Ectodermal cell (in vitro differentiated cells): ENCODE data around the gene LGALS7B.
"Not testable (repeated sequence)": the region's sequence is repeated elsewhere in the genome, so short reads cannot be mapped to it uniquely, and the experiment has no call there.

Experiments used
- H3K27ac ChIP-seq: 2 replicates; pipeline ENCODE4 v1.7.0; 2013; ENCODE audit warnings: mild to moderate bottlenecking, low read depth, low read length; ENCODE audit not compliant: insufficient read depth, poor library complexity, severe bottlenecking
- H3K27me3 ChIP-seq: 2 replicates; pipeline ENCODE4 v1.7.0; 2013; ENCODE audit warnings: mild to moderate bottlenecking, low read length; ENCODE audit not compliant: insufficient read depth, control insufficient read depth, poor library complexity, severe bottlenecking
- H3K36me3 ChIP-seq: one replicate; pipeline ENCODE4 v1.7.0; 2013; ENCODE audit warnings: low read length; ENCODE audit not compliant: control insufficient read depth, insufficient read depth
- H3K4me1 ChIP-seq: one replicate; pipeline ENCODE4 v1.7.0; 2013; ENCODE audit warnings: low read length; ENCODE audit not compliant: control insufficient read depth, insufficient read depth
- H3K4me3 ChIP-seq: 2 replicates; pipeline ENCODE4 v1.7.0; 2013; ENCODE audit warnings: low read depth, low read length, control low read depth; ENCODE audit not compliant: insufficient read depth
- H3K9me3 ChIP-seq: 2 replicates; pipeline ENCODE4 v1.7.0; 2013; ENCODE audit warnings: mild to moderate bottlenecking, low read length, moderate library complexity; ENCODE audit not compliant: control insufficient read depth
- WGBS, 2 experiments: methylation state at CpG; one replicate each; pipeline ENCODE4 v1.1.7; 2013; ENCODE audit warnings: missing lambda C conversion rate in 2 of 2; 5-methylcytosine and 5-hydroxymethylcytosine counted together

LGALS7B gene

DNA sequence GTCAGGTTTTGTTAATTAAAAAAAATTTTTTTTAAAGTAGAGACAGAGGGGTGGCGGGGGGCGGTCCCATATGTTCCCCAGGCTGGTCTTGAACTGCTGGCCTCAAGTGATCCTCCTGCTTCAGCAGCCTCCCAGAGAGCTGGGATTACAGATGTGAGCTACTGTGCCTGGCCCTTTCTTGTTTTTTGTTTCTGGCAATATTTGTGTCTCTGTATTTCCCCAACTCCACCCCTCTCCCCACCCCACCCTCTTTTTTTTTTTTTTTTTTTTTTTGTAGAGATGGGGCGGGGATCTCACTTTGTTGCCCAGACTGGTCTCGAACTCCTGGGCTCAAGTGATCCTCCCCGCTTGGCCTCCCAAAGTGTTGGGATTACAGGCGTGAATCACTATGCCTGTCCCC lies 44.1 kb upstream of the LGALS7B start:
- 92 to 93% methylated on average over 6 of the region's 6 CpGs for WGBS, 2 experiments
- H3K9me3 ChIP-seq: no peaks in the 10 kb centered on the region
- H3K36me3 ChIP-seq: no peaks in the 10 kb centered on the region

DNA sequence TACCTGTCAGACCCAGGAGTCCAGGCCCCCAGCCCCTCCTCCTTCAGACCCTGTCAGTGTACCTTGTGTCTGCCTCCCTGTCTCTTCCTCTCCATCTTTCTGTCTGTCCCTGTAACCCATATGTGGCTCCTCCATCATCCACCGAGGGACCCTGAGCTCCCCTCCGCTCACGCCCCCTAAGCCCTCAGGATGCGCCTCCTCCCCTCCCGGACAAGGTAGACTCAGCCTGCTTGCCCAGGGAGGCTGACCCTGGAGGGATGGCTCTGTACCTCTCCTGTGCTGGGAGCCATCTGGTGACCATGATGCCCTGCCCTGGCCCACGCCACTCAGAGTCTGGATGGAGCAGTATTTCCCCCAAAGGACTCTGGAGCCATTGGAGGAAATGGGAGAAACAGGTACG lies 43.7 kb upstream of the LGALS7B start:
- H3K4me3 ChIP-seq: no peak overlapping the region
- 86 to 89% methylated on average over 7 of the region's 7 CpGs for whole genome bisulfite sequencing, 2 experiments
- no peak overlapping the region for H3K27ac ChIP-seq
- no peaks in the 10 kb centered on the region for H3K9me3 ChIP-seq
- H3K27me3 ChIP-seq: no peaks in the 10 kb centered on the region
- no peaks in the 10 kb centered on the region for H3K36me3 ChIP-seq
- H3K4me1 ChIP-seq: no peaks in the 10 kb centered on the region

More for the DNA sequence above, 44.1 kb upstream of the LGALS7B start:
- no peak overlapping the region for H3K27ac ChIP-seq
- H3K4me1 ChIP-seq: no peaks in the 10 kb centered on the region
- H3K4me3 ChIP-seq: no peak overlapping the region
- no peaks in the 10 kb centered on the region for H3K27me3 ChIP-seq

DNA sequence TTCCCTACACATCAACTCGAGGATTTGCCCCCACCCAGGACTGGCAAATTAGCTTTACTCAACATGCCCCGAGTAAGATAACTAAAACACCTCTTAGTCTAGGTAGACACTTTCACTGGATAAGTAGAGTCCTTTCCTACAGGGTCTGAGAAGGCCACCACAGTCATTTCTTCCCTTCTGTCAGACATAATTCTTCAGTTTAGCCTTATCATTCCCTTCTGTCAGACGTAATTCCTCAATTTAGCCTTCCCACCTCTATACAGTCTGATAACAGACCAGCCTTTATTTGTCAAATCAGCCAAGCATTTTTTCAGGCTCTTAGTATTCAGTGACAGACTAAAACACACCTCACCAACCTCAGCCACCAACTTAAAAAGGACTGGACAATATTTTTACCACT lies 35.2 kb upstream of the LGALS7B start:
- not testable (repeated sequence) for H3K4me1 ChIP-seq, H3K9me3 ChIP-seq, H3K36me3 ChIP-seq, H3K4me3 ChIP-seq, H3K27me3 ChIP-seq, H3K27ac ChIP-seq
- 90 to 91% methylated on average over 3 of the region's 3 CpGs for WGBS, 2 experiments

DNA sequence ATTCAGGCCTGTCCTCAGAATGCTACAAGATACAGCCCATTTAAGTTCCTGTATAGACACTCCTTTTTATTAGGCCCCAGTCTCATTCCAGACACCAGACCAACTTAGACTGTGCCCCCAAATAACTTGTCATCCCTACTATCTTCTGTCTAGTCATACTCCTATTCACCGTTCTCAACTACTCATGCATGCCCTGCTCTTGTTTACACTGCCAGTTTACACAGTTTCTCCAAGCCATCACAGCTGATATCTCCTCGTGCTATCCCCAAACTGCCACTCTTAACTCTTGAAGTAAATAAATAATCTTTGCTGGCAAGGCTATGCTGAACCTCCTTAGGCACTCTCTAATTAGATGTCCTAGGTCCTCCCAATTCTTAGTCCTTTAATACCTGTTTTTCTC lies 34.8 kb upstream of the LGALS7B start:
- WGBS, 2 experiments: no CpG with 5 or more reads among the region's 2 CpGs
- not testable (repeated sequence) for H3K4me1 ChIP-seq, H3K36me3 ChIP-seq, H3K27me3 ChIP-seq, H3K9me3 ChIP-seq, H3K4me3 ChIP-seq, H3K27ac ChIP-seq

DNA sequence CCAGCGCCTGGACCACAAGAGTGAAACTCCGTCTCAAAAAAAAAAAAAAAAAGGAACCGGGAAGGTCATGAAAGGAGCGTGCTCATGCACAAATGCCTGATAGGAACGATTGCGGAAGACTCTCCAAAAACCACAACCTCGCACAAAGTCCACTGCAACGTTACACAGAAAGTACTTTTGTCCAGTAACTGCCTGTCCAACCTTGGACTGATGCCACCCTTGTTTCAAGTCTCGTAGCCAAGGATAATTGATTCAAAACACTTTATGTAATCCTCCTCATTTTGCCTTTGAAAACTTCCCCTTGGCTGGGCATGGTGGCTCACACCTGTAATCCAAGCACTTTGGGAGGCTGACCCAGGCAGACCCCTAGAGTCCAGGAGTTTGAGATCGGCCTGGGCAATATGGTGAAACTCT lies 29.4 kb upstream of the LGALS7B start:
- H3K27ac ChIP-seq: no peak overlapping the region
- no peaks in the 10 kb centered on the region for H3K4me1 ChIP-seq
- 80 to 84% methylated on average over 10 of the region's 10 CpGs for WGBS, 2 experiments
- H3K27me3 ChIP-seq: no peaks in the 10 kb centered on the region
- no peaks in the 10 kb centered on the region for H3K9me3 ChIP-seq
- no peaks in the 10 kb centered on the region for H3K36me3 ChIP-seq
- no peak overlapping the region for H3K4me3 ChIP-seq

DNA sequence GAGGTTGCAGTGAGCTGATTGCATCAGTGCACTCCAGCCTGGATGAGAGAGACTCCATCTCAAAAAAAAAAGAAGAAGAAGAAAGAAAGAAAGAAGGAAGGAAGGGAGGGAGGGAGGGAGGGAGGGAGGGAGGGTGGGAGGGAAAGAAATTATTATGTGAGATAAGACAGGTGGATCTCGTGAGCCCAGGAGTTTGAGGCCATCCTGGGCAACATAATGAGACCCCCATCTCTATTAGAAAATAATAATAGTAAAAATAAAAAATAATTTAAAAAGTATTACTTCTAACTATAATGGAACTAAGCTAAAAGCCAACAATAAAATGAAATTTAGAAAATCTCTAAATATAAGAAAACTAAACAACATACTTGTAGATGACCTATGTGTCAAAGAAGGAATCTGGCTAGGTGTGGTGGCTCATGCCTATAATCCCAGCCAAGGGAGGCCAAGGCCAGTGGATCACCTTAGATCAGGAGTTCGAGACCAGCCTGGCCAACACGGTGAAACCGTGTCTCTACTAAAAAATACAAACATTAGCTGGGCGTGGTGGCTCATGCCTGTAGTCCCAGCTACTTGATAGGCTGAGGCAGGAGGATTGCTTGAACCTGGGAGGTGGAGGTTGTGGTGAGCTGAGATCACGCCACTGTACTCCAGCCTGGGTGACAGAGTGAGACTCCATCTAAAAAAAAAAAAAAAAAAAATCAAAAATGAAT lies 28.0 kb upstream of the LGALS7B start:
- H3K36me3 ChIP-seq, H3K4me1 ChIP-seq, H3K27me3 ChIP-seq, H3K4me3 ChIP-seq, H3K9me3 ChIP-seq, H3K27ac ChIP-seq: not testable (repeated sequence)
- 89% methylated on average over 4 of the region's 6 CpGs for WGBS, 2 experiments

DNA sequence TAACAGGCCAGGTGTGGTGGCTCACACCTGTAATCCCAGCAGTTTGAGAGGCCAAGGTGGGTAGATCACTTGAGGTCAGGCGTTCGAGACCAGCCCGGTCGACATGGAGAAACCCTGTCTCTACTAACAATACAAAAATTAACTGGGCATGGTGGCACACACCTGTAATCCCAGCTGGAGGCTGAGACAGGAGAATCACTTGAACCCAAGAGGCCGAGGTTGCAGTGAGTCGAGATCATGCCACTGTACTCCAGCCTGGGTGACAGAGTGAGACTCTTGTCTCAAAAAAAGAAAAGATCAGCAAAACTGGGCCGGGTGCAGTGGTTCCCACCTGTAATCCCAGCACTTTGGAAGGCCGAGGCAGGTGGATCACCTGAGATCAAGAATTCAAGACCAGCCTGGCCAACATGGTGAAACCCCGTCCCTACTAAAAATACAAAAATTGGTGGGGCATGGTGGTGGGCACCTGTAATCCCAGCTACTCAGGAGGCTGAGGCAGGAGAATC lies 27.1 kb upstream of the LGALS7B start:
- 89% methylated on average over 9 of the region's 9 CpGs for WGBS, 2 experiments
- H3K36me3 ChIP-seq, H3K4me3 ChIP-seq, H3K9me3 ChIP-seq, H3K27me3 ChIP-seq, H3K4me1 ChIP-seq, H3K27ac ChIP-seq: not testable (repeated sequence)

DNA sequence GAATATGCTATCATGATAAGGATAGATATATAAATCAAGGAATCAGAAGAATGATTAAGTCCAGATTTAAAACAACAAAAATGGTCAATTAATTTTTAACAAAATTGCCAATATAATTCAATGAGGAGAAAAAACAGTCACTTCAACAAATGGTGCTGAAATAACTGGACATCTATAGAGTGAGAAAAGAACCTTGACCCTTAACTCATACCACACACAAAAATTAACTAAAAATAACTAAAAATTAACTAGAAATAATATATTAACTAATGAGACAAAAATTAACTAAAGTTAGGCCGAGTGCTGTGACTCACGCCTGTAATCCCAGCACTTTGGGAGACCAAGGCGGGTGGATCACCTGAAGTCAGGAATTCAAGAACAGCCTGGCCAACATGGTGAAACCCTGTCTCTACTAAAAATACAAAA lies 25.2 kb upstream of the LGALS7B start:
- WGBS, 2 experiments: 95 to 98% methylated on average over 3 of the region's 3 CpGs
- Histone ChIP-seq H3K27me3 (no peaks in the 10 kb centered on the region), H3K9me3 (no peaks in the 10 kb centered on the region), H3K36me3 (no peaks in the 10 kb centered on the region), H3K27ac (no peak overlapping the region), H3K4me3 (no peak overlapping the region), H3K4me1 (no peaks in the 10 kb centered on the region)

DNA sequence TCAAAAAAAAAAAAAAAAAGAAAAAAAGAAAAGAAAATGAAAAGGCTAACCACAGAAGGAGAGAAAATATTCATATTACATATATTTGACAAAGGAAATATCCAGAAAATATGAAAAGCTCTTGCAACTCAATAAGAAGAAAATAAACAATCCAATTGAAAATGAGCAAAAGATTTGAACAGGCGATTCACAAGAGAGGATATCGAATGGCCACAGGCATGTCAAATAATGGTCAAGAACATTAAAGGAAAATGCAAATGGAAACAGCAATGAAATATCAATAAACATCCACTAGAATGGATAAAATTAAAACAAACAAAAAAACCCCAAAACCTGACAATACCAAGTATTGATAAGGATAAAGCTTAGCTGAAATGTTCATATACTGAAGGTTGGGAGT lies 23.8 kb upstream of the LGALS7B start:
- H3K27ac ChIP-seq: no peak overlapping the region
- 88 to 100% methylated on average over 2 of the region's 2 CpGs for WGBS, 2 experiments
- H3K4me1 ChIP-seq: no peaks in the 10 kb centered on the region
- H3K27me3 ChIP-seq: peaks cover 4% of the 10 kb centered on the region
- no peaks in the 10 kb centered on the region for H3K36me3 ChIP-seq
- H3K4me3 ChIP-seq: no peak overlapping the region
- H3K9me3 ChIP-seq: no peaks in the 10 kb centered on the region

DNA sequence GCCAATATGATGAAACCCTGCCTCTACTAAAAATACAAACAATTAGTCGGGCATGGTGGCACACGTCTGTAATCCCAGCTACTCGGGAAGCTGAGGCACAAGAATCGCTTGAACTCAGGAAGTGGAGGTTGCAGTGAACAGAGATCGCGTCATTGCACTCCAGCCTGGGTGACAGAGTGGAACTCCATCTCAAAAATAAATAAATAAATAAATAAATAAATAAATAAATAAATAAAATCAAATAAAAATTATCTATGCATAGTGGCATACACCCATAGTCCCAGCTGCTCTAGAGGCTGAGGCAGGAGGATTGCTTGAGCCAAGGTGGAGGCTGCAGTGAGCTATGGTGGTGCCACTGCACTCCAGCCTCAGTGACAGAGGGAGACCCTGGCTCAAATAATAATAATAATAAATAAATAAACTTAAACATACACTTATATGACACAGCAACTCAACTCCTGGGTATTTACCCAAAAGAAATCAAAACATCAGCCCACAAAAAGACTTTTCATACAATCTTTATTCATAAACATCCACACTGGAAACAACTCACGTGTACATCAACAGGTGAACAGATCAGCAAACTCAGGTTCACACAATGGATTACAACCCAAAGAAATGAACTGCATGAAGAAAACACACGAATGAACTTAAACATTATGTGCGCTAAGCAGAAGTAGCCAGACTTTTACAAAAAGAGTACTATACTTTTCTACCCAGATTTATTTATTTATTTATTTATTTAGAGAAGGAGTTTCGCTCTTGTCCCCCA lies 22.5 kb upstream of the LGALS7B start:
- no peaks in the 10 kb centered on the region for H3K36me3 ChIP-seq
- no peak overlapping the region for H3K4me3 ChIP-seq
- H3K9me3 ChIP-seq: no peaks in the 10 kb centered on the region
- WGBS, 2 experiments: 88% methylated on average over 9 of the region's 10 CpGs
- H3K27me3 ChIP-seq: peaks cover 4% of the 10 kb centered on the region
- H3K4me1 ChIP-seq: no peaks in the 10 kb centered on the region
- no peak overlapping the region for H3K27ac ChIP-seq
